GM13977 (cell line): ENCODE results near the gene PLAC8.
"Not testable (repeated sequence)": the region's sequence is repeated elsewhere in the genome, so short reads cannot be mapped to it uniquely, and the experiment has no call there.

Experiments used
- DNase-seq: peaks from one replicate; pipeline ENCODE4 v3.0.0; 2012; ENCODE audit warnings: low spot score
- CTCF ChIP-seq: IDR thresholded peaks from 2 replicates; pipeline ENCODE4 v1.5.1; 2012; ENCODE audit warnings: mild to moderate bottlenecking, control low read depth; ENCODE audit not compliant: insufficient read depth; ENCODE audit errors: extremely low read depth, missing control alignments
- in situ Hi-C: fragments of 300-500 bp; cut with MboI; formaldehyde crosslinking; loops from one replicate; pipeline ENCODE4 v1.12.0; 2022; ENCODE audit warnings: low sequenced_read_pairs, low pct_unique_long_range_greater_than_20kb, mixed read lengths, inconsistent platforms; ENCODE audit not compliant: unreplicated experiment

Gene PLAC8

GRCh38 chr4:83115000-83115399, 471 bp upstream of the PLAC8 start:
- TF ChIP-seq CTCF: no peak
- DNase-seq: no peak
- in situ Hi-C loops: no loop called here

GRCh38 chr4:83113429-83113786, 1.1 kb downstream of the PLAC8 start:
- no peak for DNase-seq
- no peak for TF ChIP-seq CTCF
- in situ Hi-C loops: no loop called here

DNA sequence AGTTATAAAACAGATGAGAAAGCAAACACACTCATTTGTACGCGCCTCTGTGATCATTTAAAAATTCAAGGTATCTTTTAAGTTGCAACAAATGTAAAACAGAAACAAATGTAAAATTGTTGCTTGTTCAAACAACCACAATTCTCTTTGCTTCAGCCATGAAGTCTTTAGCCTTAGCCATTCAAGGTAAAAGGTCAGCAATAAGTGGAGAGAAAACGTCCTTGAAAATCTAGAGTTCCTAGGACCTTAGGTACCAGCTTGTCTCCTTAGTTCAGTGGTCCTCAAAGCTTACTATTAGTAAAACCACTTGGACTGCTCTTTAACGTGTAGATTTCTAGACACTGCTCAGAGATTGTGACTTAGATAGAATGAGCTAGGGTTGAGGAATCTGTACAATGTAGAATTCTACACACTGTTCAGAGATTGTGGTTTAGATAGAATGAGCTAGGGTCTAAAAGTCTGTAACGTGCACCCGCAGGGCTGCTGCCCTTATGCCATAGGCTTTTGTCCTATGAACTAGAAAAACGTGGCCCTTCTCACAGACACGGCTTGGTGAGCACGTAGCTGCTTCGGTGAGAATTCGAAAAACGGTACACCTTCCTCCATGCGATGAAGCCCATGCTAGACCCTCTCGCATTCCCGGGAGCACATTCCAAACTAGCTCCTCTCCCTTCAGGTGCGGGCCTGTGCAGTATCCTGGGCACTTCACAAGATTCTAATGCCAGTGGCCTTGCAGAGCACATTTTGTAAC, 1.7 kb downstream of the PLAC8 start:
- no peak for DNase-seq
- in situ Hi-C loops: no loop called here
- TF ChIP-seq CTCF: no peak

- DNase-seq: peak; percentile 42
- in situ Hi-C loops: no loop called here
- no peak for TF ChIP-seq CTCF
Observed at GRCh38 chr4:83112231-83112630, 2.3 kb downstream of the PLAC8 start.

GRCh38 chr4:83111751-83112141, 2.8 kb downstream of the PLAC8 start:
- DNase-seq, in situ Hi-C loops: not testable (repeated sequence)

DNA sequence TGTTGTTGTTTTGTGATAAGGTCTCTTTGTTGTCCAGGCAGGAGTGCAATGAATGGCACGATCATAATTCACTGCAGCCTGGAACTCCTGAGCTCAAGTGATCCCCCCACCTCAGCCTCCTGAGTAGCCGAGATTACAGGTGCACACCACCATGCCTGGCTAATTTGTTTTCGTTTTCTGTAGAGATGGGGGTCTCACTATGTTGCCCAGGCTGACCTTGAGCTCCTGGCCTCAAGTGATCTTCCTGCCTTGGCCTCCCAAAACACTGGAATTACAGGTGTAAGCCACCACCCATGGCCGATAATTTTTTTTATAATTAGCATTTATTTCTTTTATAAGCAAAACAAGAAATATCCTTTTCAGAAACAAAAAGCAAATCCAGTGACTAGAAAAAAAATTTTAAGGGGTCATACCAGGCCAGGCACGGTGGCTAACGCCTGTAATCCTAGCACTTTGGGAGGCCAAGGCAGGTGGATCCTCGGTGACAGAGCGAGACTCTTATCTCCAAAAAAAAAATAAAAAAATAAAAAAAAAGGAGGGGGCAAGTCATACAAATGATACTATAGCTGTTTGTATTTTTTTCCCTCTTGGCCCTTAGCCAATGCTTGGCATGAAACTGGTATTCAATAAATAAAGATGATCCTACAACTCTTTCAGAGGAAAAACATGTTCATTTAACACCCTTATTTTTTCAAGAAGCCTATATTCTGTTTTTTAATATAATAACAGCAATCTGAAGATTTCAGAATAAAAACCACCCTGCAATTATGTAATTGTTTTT, 3.4 kb downstream of the PLAC8 start:
- in situ Hi-C loops: no loop called here

More for the DNA sequence above, 3.4 kb downstream of the PLAC8 start:
- no peak for DNase-seq
- no peak for TF ChIP-seq CTCF
